Endodermal cell (in vitro differentiated cells): ENCODE results near the gene ADAMTSL4. TPM values are rescaled to one million over a fixed set of nuclear protein-coding genes. Genes with fewer than 3 reads are reported as not detected.

Source experiments
- DNase-seq: peaks from one replicate; pipeline ENCODE4 v3.0.0-alpha.2; 2017
- H3K27ac ChIP-seq: 2 replicates; pipeline ENCODE4 v1.5.1; 2013; ENCODE audit warnings: mild to moderate bottlenecking, low read depth, low read length, moderate library complexity
- H3K27me3 ChIP-seq: 2 replicates; pipeline ENCODE4 v1.6.1; 2013; ENCODE audit warnings: mild to moderate bottlenecking, low read length, moderate library complexity; ENCODE audit not compliant: insufficient read depth, control insufficient read depth, poor library complexity, severe bottlenecking
- H3K36me3 ChIP-seq: 2 replicates; pipeline ENCODE4 v1.7.0; 2013; ENCODE audit warnings: mild to moderate bottlenecking, low read length, moderate library complexity; ENCODE audit not compliant: control insufficient read depth, insufficient read depth
- H3K4me1 ChIP-seq: one replicate; pipeline ENCODE4 v1.7.0; 2013; ENCODE audit warnings: low read length; ENCODE audit not compliant: control insufficient read depth, insufficient read depth
- H3K4me3 ChIP-seq: 2 replicates; pipeline ENCODE4 v1.5.1; 2013; ENCODE audit warnings: mild to moderate bottlenecking, low read length, moderate library complexity
- H3K9ac ChIP-seq: 2 replicates; pipeline ENCODE4 v1.6.1; 2013; ENCODE audit warnings: mild to moderate bottlenecking, low read length, moderate library complexity; ENCODE audit not compliant: poor library complexity, severe bottlenecking; ENCODE audit errors: extremely low read depth
- H3K9me3 ChIP-seq: 2 replicates; pipeline ENCODE4 v1.6.1; 2013; ENCODE audit warnings: mild to moderate bottlenecking, low read length, moderate library complexity; ENCODE audit not compliant: control insufficient read depth
- H3K27ac Mint-ChIP-seq: 2 replicates; pipeline ENCODE4 v1.8.0; 2020; ENCODE audit warnings: mixed read lengths
- H3K27me3 Mint-ChIP-seq: 2 replicates; pipeline ENCODE4 v1.8.0; 2021; ENCODE audit warnings: mild to moderate bottlenecking, mixed read lengths; ENCODE audit not compliant: insufficient read depth
- H3K36me3 Mint-ChIP-seq: 2 replicates; pipeline ENCODE4 v1.8.0; 2020; ENCODE audit warnings: low read depth, mixed read lengths
- H3K4me1 Mint-ChIP-seq: 2 replicates; pipeline ENCODE4 v1.8.0; 2020; ENCODE audit warnings: mixed read lengths
- H3K4me3 Mint-ChIP-seq: 2 replicates; pipeline ENCODE4 v1.8.0; 2020; ENCODE audit warnings: mild to moderate bottlenecking, moderate library complexity, mixed read lengths
- H3K9me3 Mint-ChIP-seq: 2 replicates; pipeline ENCODE4 v1.8.0; 2020; ENCODE audit warnings: mild to moderate bottlenecking, mixed read lengths
- CTCF ChIP-seq: fragments of 200-600 bp; sonication (generic); conservative IDR thresholded peaks from 2 replicates; pipeline ENCODE4 v1.5.0; 2021; ENCODE audit warnings: antibody characterized with exemption, mild to moderate bottlenecking
- WGBS, 2 experiments: methylation state at CpG; one replicate each; pipeline versions ENCODE4 v1.1.5 to v1.1.7; 2013; ENCODE audit warnings: missing lambda C conversion rate in 2 of 2, mixed read lengths in 1 of 2; ENCODE audit not compliant: insufficient coverage in 1 of 2, insufficient read length in 1 of 2; 5-methylcytosine and 5-hydroxymethylcytosine counted together
- total RNA-seq, 2 donors: library from RNA; stranded (reverse); fragmentation: NEBNext Ultra II Directional in 1 of 2; extraction: Animal tissue kit (Norgen Biotek cat#: 25700) in 1 of 2; gene quantifications; 2 replicates in 1 of 2; 3 replicates in 1 of 2; pipeline ENCODE4 v1.2.1, GENCODE V29; 2021

Gene ADAMTSL4
- total RNA-seq, 2 donors from 2014 or later = 3.7 to 3.9 TPM

- peaks cover 55% of the 10 kb centered on the region for H3K4me1 Mint-ChIP-seq
- H3K27ac Mint-ChIP-seq = peak overlapping the region; percentile 95
- H3K36me3 Mint-ChIP-seq = peaks cover 17% of the 10 kb centered on the region
- peak overlapping the region; percentile 99 for H3K27ac ChIP-seq
- no peak for TF ChIP-seq CTCF
- H3K4me3 Mint-ChIP-seq = peak overlapping the region; percentile 45
- no peaks in the 10 kb centered on the region for H3K27me3 ChIP-seq
- H3K9me3 Mint-ChIP-seq = no peaks in the 10 kb centered on the region
- peaks cover 9% of the 10 kb centered on the region for H3K36me3 ChIP-seq
- H3K4me3 ChIP-seq = peak overlapping the region; percentile 64
- no peak overlapping the region for H3K9ac ChIP-seq
- 91 to 96% methylated on average over 8 to 12 of the region's 12 CpGs for WGBS, 2 experiments
- DNase-seq = no peak
- peaks cover 14% of the 10 kb centered on the region for H3K4me1 ChIP-seq
- no peaks in the 10 kb centered on the region for H3K9me3 ChIP-seq
- H3K27me3 Mint-ChIP-seq = no peaks in the 10 kb centered on the region
These were observed 17.6 kb downstream of the ADAMTSL4 start for GRCh38 chr1:150566589-150567340.

DNA sequence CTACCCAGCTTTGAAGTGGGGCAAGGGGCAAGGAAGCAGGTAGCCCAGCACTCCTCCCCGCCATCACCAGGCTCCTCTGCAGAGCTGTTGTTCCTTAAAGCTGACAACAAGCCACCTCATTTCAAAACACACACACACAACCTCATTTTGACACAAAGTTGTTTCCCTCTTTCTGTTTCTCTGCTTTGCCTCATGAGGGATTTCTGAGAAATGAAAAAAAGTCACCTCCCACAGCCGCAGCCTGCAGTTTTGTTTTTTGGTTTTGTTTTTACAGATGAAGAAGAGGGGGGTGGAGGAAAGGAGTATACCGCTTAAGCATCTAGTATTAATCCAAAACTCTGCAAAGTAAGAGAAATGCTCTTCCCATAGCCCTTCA is 18.1 kb downstream of the ADAMTSL4 start:
- Histone ChIP-seq H3K27ac (peak overlapping the region; percentile 99), H3K4me3 (peak overlapping the region; percentile 64), H3K36me3 (peaks cover 15% of the 10 kb centered on the region), H3K4me1 (peaks cover 12% of the 10 kb centered on the region), H3K9ac (peak overlapping the region; percentile 52), H3K27me3 (no peaks in the 10 kb centered on the region), H3K9me3 (no peaks in the 10 kb centered on the region)
- H3K4me1 Mint-ChIP-seq = peaks cover 52% of the 10 kb centered on the region
- 60 to 64% methylated on average over 1 to 3 of the region's 3 CpGs for WGBS, 2 experiments
- DNase-seq = peak; percentile 51
- H3K9me3 Mint-ChIP-seq = no peaks in the 10 kb centered on the region
- H3K4me3 Mint-ChIP-seq = peak overlapping the region; percentile 45
- peak overlapping the region; percentile 95 for H3K27ac Mint-ChIP-seq
- TF ChIP-seq CTCF = no peak
- H3K27me3 Mint-ChIP-seq = no peaks in the 10 kb centered on the region
- H3K36me3 Mint-ChIP-seq = peaks cover 23% of the 10 kb centered on the region

- H3K36me3 Mint-ChIP-seq = peaks cover 29% of the 10 kb centered on the region
- peaks cover 7% of the 10 kb centered on the region for H3K4me1 ChIP-seq
- no peak for TF ChIP-seq CTCF
- H3K4me1 Mint-ChIP-seq = peaks cover 46% of the 10 kb centered on the region
- peak overlapping the region; percentile 99 for H3K27ac ChIP-seq
- no peaks in the 10 kb centered on the region for H3K27me3 Mint-ChIP-seq
- DNase-seq = peak; percentile 96
- peak overlapping the region; percentile 45 for H3K4me3 Mint-ChIP-seq
- H3K36me3 ChIP-seq = peaks cover 21% of the 10 kb centered on the region
- H3K4me3 ChIP-seq = peak overlapping the region; percentile 64
- WGBS, 2 experiments = 10 to 22% methylated on average over 1 to 10 of the region's 10 CpGs
- H3K9me3 Mint-ChIP-seq = no peaks in the 10 kb centered on the region
- peak overlapping the region; percentile 52 for H3K9ac ChIP-seq
- no peaks in the 10 kb centered on the region for H3K27me3 ChIP-seq
- H3K27ac Mint-ChIP-seq = peak overlapping the region; percentile 95
- H3K9me3 ChIP-seq = no peaks in the 10 kb centered on the region
These were observed 18.7 kb downstream of the ADAMTSL4 start for GRCh38 chr1:150567717-150568593.
